Chondrocyte (in vitro differentiated cells): ENCODE measurements around the gene PDCD2L. TPM values are rescaled to one million over a fixed set of nuclear protein-coding genes. Genes with fewer than 3 reads are reported as not detected.
"Not testable (repeated sequence)": the region's sequence is repeated elsewhere in the genome, so short reads cannot be mapped to it uniquely, and the experiment has no call there.

Experiments used
- DNase-seq: peaks from one replicate; pipeline ENCODE4 v3.0.0; 2021; ENCODE audit warnings: mixed read lengths, low spot score
- H3K27ac Mint-ChIP-seq: one replicate; pipeline ENCODE4 v1.8.0; 2021; ENCODE audit warnings: mild to moderate bottlenecking, moderate library complexity, mixed read lengths; ENCODE audit not compliant: unreplicated experiment
- H3K27me3 Mint-ChIP-seq: 2 replicates; pipeline ENCODE4 v1.8.0; 2021; ENCODE audit warnings: low read depth, mixed read lengths
- H3K36me3 Mint-ChIP-seq: 2 replicates; pipeline ENCODE4 v1.8.0; 2021; ENCODE audit warnings: low read depth, mixed read lengths
- H3K4me1 Mint-ChIP-seq: 2 replicates; pipeline ENCODE4 v1.8.0; 2021; ENCODE audit warnings: low read depth, mild to moderate bottlenecking, mixed read lengths
- H3K4me3 Mint-ChIP-seq: one replicate; pipeline ENCODE4 v1.8.0; 2021; ENCODE audit warnings: mild to moderate bottlenecking, moderate library complexity, mixed read lengths; ENCODE audit not compliant: unreplicated experiment
- H3K9me3 Mint-ChIP-seq: 2 replicates; pipeline ENCODE4 v1.8.0; 2021; ENCODE audit warnings: low read depth, mixed read lengths
- CTCF ChIP-seq: fragments of 200-600 bp; sonication (generic); IDR thresholded peaks from 2 replicates; pipeline ENCODE4 v1.5.0; 2021; ENCODE audit warnings: antibody characterized with exemption, mild to moderate bottlenecking, moderate library complexity
- total RNA-seq: library from RNA; stranded (reverse); gene quantifications from 3 replicates; pipeline ENCODE4 v1.2.1, GENCODE V29; 2021

The PDCD2L gene
- total RNA-seq, 1 donor from 2014 or later: 8.6 TPM

GRCh38 chr19:34393629-34394028 lies 10.6 kb upstream of the PDCD2L start:
- peaks cover 14% of the 10 kb centered on the region for H3K36me3 Mint-ChIP-seq
- H3K9me3 Mint-ChIP-seq: no peaks in the 10 kb centered on the region
- H3K4me3 Mint-ChIP-seq: no peak overlapping the region
- no peaks in the 10 kb centered on the region for H3K27me3 Mint-ChIP-seq
- no peak for DNase-seq
- H3K27ac Mint-ChIP-seq: no peak overlapping the region
- H3K4me1 Mint-ChIP-seq: no peaks in the 10 kb centered on the region
- TF ChIP-seq CTCF: no peak

GRCh38 chr19:34397853-34398252 lies 6.3 kb upstream of the PDCD2L start:
- H3K27me3 Mint-ChIP-seq: no peaks in the 10 kb centered on the region
- no peak for TF ChIP-seq CTCF
- no peaks in the 10 kb centered on the region for H3K9me3 Mint-ChIP-seq
- no peak overlapping the region for H3K4me3 Mint-ChIP-seq
- no peak for DNase-seq
- peaks cover 25% of the 10 kb centered on the region for H3K36me3 Mint-ChIP-seq
- no peaks in the 10 kb centered on the region for H3K4me1 Mint-ChIP-seq
- H3K27ac Mint-ChIP-seq: no peak overlapping the region

- Mint-ChIP-seq H3K4me1 (peaks cover 8% of the 10 kb centered on the region), H3K9me3 (no peaks in the 10 kb centered on the region), H3K36me3 (peaks cover 25% of the 10 kb centered on the region), H3K27ac (no peak overlapping the region), H3K27me3 (no peaks in the 10 kb centered on the region), H3K4me3 (no peak overlapping the region)
- DNase-seq: no peak
- no peak for TF ChIP-seq CTCF
Observed at GRCh38 chr19:34399886-34400285, 4.3 kb upstream of the PDCD2L start.

GRCh38 chr19:34400844-34401243 lies 3.4 kb upstream of the PDCD2L start:
- H3K4me3 Mint-ChIP-seq, H3K27ac Mint-ChIP-seq, H3K4me1 Mint-ChIP-seq, DNase-seq, H3K27me3 Mint-ChIP-seq, H3K9me3 Mint-ChIP-seq: not testable (repeated sequence)
- peaks cover 22% of the 10 kb centered on the region for H3K36me3 Mint-ChIP-seq

- Mint-ChIP-seq H3K27me3 (no peaks in the 10 kb centered on the region), H3K9me3 (no peaks in the 10 kb centered on the region), H3K27ac (peak overlapping the region; percentile 32), H3K4me3 (no peak overlapping the region), H3K4me1 (peaks cover 9% of the 10 kb centered on the region), H3K36me3 (peaks cover 20% of the 10 kb centered on the region)
- no peak for TF ChIP-seq CTCF
- no peak for DNase-seq
Observed at GRCh38 chr19:34402074-34402600, 2.1 kb upstream of the PDCD2L start.

- H3K4me3 Mint-ChIP-seq: peak overlapping the region; percentile 82
- H3K27ac Mint-ChIP-seq: peak overlapping the region; percentile 8
- DNase-seq: no peak
- peaks cover 18% of the 10 kb centered on the region for H3K36me3 Mint-ChIP-seq
- peaks cover 9% of the 10 kb centered on the region for H3K4me1 Mint-ChIP-seq
- no peak for TF ChIP-seq CTCF
- no peaks in the 10 kb centered on the region for H3K9me3 Mint-ChIP-seq
- no peaks in the 10 kb centered on the region for H3K27me3 Mint-ChIP-seq
Observed at GRCh38 chr19:34403784-34404108, 453 bp upstream of the PDCD2L start.
